Astrocyte of the cerebellum (primary cell): ENCODE data around the gene RNF121.

Source experiments
- DNase-seq: peaks from one replicate; pipeline ENCODE4 v3.0.0-alpha.2; 2011; ENCODE audit warnings: low read depth
- H3K4me3 ChIP-seq: 2 replicates; pipeline ENCODE4 v1.5.1; 2011; ENCODE audit warnings: mild to moderate bottlenecking, low read depth, low read length, moderate library complexity
- in situ Hi-C: cut with HindIII; loops from 2 replicates; pipeline ENCODE4 v1.10.0; 2017; ENCODE audit warnings: low sequenced_read_pairs
- TF ChIP-seq, protein P1 (sequence below): IDR thresholded peaks from 2 replicates; pipeline ENCODE4 v1.5.1; 2012; ENCODE audit warnings: low read length, low read depth, moderate library complexity, mild to moderate bottlenecking; ENCODE audit errors: missing control alignments

RNF121 gene

DNA sequence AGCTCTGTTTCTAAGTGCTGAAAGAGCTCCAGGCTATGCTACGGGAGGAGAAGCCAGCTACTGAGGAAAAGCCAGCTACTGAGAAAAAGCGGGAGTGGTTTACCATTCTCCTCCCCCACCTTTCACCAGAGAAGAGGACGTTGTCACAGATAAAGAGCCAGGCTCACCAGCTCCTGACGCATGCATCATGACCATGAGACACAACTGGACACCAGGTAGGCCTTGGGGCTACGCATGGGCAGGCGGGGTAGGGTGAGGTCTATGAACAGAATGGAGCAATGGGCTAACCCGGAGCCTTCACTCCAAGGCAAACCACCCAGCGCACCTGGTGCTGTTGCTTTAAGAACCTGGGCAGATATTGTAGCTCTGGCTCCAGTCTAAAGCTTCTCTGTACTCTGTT is 71.0 kb downstream of the RNF121 start:
- TF ChIP-seq, protein P1, sequence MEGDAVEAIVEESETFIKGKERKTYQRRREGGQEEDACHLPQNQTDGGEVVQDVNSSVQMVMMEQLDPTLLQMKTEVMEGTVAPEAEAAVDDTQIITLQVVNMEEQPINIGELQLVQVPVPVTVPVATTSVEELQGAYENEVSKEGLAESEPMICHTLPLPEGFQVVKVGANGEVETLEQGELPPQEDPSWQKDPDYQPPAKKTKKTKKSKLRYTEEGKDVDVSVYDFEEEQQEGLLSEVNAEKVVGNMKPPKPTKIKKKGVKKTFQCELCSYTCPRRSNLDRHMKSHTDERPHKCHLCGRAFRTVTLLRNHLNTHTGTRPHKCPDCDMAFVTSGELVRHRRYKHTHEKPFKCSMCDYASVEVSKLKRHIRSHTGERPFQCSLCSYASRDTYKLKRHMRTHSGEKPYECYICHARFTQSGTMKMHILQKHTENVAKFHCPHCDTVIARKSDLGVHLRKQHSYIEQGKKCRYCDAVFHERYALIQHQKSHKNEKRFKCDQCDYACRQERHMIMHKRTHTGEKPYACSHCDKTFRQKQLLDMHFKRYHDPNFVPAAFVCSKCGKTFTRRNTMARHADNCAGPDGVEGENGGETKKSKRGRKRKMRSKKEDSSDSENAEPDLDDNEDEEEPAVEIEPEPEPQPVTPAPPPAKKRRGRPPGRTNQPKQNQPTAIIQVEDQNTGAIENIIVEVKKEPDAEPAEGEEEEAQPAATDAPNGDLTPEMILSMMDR, result no peak
- no peak overlapping the region for H3K4me3 ChIP-seq
- DNase-seq, result no peak
- in situ Hi-C loops, result loop anchor here (25.0 kb wide), 2 partner anchors 113 to 413 kb away; partner anchors contain the start of genes ANAPC15, LAMTOR1 and TOMT

DNA sequence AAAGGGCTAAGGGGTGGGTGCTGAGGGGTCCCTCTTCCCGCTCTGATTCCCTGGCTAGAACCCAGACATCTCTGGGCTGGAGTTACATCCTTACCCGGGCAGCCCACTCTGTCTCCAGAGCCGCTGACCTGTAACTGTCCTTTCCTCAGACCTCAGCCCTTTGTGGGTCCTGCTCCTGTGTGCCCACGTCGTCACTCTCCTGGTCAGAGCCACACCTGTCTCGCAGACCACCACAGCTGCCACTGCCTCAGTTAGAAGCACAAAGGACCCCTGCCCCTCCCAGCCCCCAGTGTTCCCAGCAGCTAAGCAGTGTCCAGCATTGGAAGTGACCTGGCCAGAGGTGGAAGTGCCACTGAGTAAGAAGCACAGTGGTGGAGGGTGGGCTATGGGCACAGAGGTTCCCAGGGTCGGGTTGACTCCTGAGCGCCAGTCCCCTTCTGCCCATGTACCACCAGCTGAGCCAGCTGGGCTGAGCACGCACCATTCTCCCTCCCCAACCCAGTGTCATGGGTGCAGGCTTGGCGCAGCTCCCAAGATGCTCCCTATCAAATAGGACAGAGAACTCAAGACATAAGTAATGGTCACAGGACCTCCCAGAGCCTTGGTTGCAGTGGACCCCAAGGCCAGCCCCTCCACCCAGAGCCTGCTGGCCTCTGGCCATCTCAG is 71.5 kb downstream of the RNF121 start:
- H3K4me3 ChIP-seq, result no peak overlapping the region
- DNase-seq, result no peak
- TF ChIP-seq, protein P1, result no peak
- in situ Hi-C loops, result loop anchor here (25.0 kb wide), 2 partner anchors 112 to 412 kb away; partner anchors contain the start of genes ANAPC15, LAMTOR1 and TOMT

DNA sequence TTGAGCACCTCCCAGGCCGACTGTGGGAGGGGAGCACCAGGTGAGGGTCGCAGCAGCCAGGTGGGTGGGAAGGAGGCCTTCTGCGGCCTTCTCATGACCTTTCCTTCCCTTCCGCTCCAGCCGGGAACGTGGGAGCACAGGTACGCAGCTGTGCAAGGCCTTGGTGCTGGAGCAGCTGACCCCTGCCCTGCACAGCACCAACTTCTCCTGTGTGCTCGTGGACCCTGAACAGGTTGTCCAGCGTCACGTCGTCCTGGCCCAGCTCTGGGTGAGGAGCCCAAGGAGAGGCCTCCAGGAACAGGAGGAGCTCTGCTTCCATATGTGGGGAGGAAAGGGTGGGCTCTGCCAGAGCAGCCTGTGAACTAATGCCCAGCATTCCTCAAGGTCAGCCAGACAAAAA is 72.4 kb downstream of the RNF121 start:
- no peak for DNase-seq
- TF ChIP-seq, protein P1, result no peak
- in situ Hi-C loops, result loop anchor here (25.0 kb wide), 2 partner anchors 111 to 411 kb away; partner anchors contain the start of genes ANAPC15, LAMTOR1 and TOMT
- no peak overlapping the region for H3K4me3 ChIP-seq

DNA sequence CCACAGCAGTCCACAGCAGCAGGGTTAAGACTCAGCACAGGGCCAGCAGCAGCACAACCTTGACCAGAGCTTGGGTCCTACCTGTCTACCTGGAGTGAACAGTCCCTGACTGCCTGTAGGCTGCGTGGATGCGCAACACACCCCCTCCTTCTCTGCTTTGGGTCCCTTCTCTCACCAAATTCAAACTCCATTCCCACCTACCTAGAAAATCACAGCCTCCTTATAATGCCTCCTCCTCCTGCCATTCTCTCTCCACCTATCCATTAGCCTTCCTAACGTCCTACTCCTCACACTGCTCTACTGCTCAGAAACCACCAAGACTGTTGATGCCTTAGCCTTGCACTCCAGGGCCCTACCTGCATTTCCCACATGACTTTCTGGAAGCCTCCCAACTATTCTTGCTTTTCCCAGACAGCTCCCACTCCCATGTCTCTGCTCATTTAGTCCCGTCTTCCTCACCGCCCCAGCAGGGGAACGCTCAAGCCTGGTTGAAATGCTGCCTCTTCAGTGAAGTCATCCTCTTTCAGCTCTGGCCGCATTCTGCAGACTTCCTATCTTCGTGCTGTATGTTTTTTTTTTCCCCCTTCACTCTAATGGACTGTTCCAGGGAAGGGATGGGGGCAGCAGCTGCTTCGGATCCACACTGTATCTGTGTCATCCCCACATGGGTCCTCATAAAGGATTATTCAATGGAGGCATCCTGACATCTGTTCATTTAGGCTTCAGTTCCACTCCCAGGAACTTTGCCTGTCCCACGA is 73.2 kb downstream of the RNF121 start:
- no peak overlapping the region for H3K4me3 ChIP-seq
- no peak for DNase-seq
- in situ Hi-C loops, result loop anchor here (25.0 kb wide), 2 partner anchors 110 to 410 kb away; partner anchors contain the start of genes ANAPC15, LAMTOR1 and TOMT
- TF ChIP-seq, protein P1, result no peak

DNA sequence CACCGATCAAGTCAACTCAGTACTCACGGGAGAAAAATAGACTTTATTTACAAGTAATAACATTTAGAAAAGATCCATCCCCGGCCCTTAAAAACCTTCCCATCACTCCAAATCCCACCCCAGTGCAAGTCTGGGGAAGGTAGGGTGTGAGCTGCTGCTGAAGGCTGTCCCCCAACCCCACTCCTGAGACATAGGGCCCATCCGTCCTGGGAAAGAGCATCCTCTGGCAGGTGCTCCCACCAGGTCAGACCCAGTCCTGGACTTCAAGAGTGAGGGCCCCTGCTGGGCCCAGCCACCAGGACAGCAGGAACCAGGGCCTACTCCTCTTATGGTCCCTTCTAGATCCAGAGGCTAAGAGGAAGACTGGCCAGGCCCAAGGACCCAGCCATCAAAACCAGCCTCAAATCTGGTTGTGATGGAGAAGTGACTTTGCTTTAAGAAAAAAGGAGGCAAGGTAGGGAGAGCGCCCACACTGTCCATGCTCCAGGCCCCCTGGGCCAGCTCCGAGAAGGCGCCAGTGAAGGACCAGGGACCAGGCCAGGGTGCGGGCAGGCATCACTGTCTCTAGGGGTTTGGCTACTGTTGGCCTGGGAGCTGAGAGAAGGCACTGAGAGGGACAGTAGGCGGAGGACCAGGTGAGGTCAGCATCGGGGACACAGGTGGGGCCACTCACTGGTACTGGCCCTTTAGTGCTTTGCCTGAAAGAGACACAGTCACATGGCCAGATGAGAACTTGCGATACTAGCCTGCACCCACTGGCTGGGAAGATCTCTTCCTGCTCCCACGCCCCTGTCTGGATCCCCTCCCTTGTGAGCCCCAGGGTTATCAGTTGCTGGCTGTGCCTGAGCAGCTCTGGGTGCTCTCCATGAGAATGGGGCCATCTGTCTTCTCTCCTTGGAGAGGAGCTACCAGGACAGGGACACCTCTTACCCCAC is 74.3 kb downstream of the RNF121 start:
- in situ Hi-C loops, result loop anchor here (25.0 kb wide), 2 partner anchors 109 to 409 kb away; partner anchors contain the start of genes ANAPC15, LAMTOR1 and TOMT
- no peak overlapping the region for H3K4me3 ChIP-seq
- no peak for DNase-seq
- TF ChIP-seq, protein P1, result no peak

DNA sequence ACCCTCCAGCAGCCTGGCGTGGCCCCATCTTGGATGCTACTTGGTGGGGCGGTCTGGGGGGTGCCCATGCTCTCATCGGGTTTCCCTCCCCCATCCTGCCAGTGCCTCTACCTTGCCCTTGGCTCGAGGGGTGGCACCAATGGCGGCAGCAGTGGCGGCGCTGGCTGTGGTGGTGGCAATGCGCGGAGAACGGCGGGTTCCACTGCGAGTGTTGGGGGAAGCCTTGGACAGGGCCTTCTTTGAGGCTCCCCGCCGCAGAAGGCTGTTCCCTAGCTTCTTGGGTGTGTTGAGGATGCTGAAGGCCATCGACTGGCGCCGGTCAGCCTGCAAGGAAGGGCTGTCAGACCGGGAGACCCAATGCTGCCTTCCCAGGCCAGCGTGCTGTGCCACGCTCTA is 74.9 kb downstream of the RNF121 start:
- TF ChIP-seq, protein P1, result no peak
- no peak for DNase-seq
- no peak overlapping the region for H3K4me3 ChIP-seq
- in situ Hi-C loops, result loop anchor here (25.0 kb wide), 2 partner anchors 109 to 409 kb away; partner anchors contain the start of genes ANAPC15, LAMTOR1 and TOMT
